Measurements from ENCODE around the gene PDCD1LG2.
"Not testable (repeated sequence)": the region's sequence is repeated elsewhere in the genome, so short reads cannot be mapped to it uniquely, and the experiment has no call there.

Gene PDCD1LG2

GRCh38 chr9:5494765-5495164, 15.6 kb upstream of the PDCD1LG2 start:
- not testable (repeated sequence) for DNase-seq

- no peak for DNase-seq
Observed at GRCh38 chr9:5499157-5499556, 11.2 kb upstream of the PDCD1LG2 start.

- DNase-seq: no peak
Observed at GRCh38 chr9:5499889-5500398, 10.4 kb upstream of the PDCD1LG2 start.

GRCh38 chr9:5500441-5501235, 9.7 kb upstream of the PDCD1LG2 start:
- no peak for DNase-seq

GRCh38 chr9:5502553-5502952, 7.8 kb upstream of the PDCD1LG2 start:
- no peak for DNase-seq

- DNase-seq: no peak
Observed at GRCh38 chr9:5509573-5509972, 758 bp upstream of the PDCD1LG2 start.

- DNase-seq: no peak
Observed at GRCh38 chr9:5510989-5511388, 658 bp downstream of the PDCD1LG2 start.

- no peak for DNase-seq
Observed at GRCh38 chr9:5511476-5511875, 1.1 kb downstream of the PDCD1LG2 start.

GRCh38 chr9:5511935-5512580, 1.7 kb downstream of the PDCD1LG2 start:
- no peak for DNase-seq

- no peak for DNase-seq
Observed at GRCh38 chr9:5512658-5513452, 2.5 kb downstream of the PDCD1LG2 start.

GRCh38 chr9:5513966-5514616, 3.8 kb downstream of the PDCD1LG2 start:
- DNase-seq: no peak

- no peak for DNase-seq
Observed at GRCh38 chr9:5514617-5515260, 4.4 kb downstream of the PDCD1LG2 start.

- DNase-seq: no peak
Observed at GRCh38 chr9:5515261-5515650, 4.9 kb downstream of the PDCD1LG2 start.

GRCh38 chr9:5516453-5517220, 6.3 kb downstream of the PDCD1LG2 start:
- no peak for DNase-seq

GRCh38 chr9:5518171-5518936, 8.0 kb downstream of the PDCD1LG2 start:
- no peak for DNase-seq

- DNase-seq: no peak
Observed at GRCh38 chr9:5518937-5519319, 8.6 kb downstream of the PDCD1LG2 start.

- no peak for DNase-seq
Observed at GRCh38 chr9:5524090-5524489, 13.8 kb downstream of the PDCD1LG2 start.

- DNase-seq: no peak
Observed at GRCh38 chr9:5529683-5530221, 19.4 kb downstream of the PDCD1LG2 start.

GRCh38 chr9:5531101-5531882, 21.0 kb downstream of the PDCD1LG2 start:
- DNase-seq: no peak

- DNase-seq: no peak
Observed at GRCh38 chr9:5532306-5532705, 22.0 kb downstream of the PDCD1LG2 start.

All from stimulated activated CD4-positive, alpha-beta T cell treated with anti-CD3 and anti-CD28 coated beads, Interleukin-12 subunit alpha, Interleukin-12 subunit beta, amount 100 ng/mL, for 4 hours (primary cell).